K562 (cell line): ENCODE results near the gene MAK. TPM values are rescaled to one million over a fixed set of nuclear protein-coding genes. Genes with fewer than 3 reads are reported as not detected.

Experiments
- ATAC-seq: fragments of 200-7000 bp; cut with Tn5 transposase; 3 replicates; pipeline ENCODE4 v1.9.1; 2020; ENCODE audit warnings: moderate library complexity
- BruUV-seq: library from RNA; stranded (reverse); fragments of 400-500 nt; replicated peaks from 2 replicates; lab custom pipeline; 2021; lab: Mats Ljungman, UMichigan
- CTCF ChIA-PET: fragments of 300-600 bp; formaldehyde crosslinking; extraction: SDS; loops from one replicate; lab custom pipeline; 2021; ENCODE audit warnings: low intra/inter-chr PET ratio; lab: Yijun Ruan, JAX
- POLR2A ChIA-PET: fragments of 300-600, 350-650 bp; sonication (Branson Sonifier 250); formaldehyde crosslinking; extraction: SDS; loops from one replicate; lab custom pipeline; 2021; ENCODE audit warnings: antibody characterized with exemption, inconsistent platforms; lab: Yijun Ruan, JAX
- DNase-seq, 4 experiments: peaks; one replicate each; pipeline versions ENCODE4 v3.0.0 to v3.0.0-alpha.2; 2011 to 2018; ENCODE audit warnings: low spot score in 3 of 4, mixed read lengths in 3 of 4; ENCODE audit errors: extremely low read depth in 1 of 4
- FAIRE-seq: peaks from 2 replicates; lab custom pipeline; 2011; peaks lifted over from hg19 to GRCh38; lab: Jason Lieb, UNC
- H2AFZ ChIP-seq: 2 replicates; pipeline ENCODE4 v1.6.0; 2011; ENCODE audit warnings: low read depth, low read length, control low read depth, inconsistent platforms
- H3K27ac ChIP-seq: fragments of 200-600 bp; 3 replicates; pipeline ENCODE4 v1.8.0; 2011; ENCODE audit warnings: low read depth, mild to moderate bottlenecking, control low read depth, inconsistent platforms, low read length, moderate library complexity, mixed read lengths; ENCODE audit errors: extremely low read depth
- H3K27me3 ChIP-seq, 2 experiments: fragments of 300-600 bp in 1 of 2; 2 replicates in 1 of 2; 3 replicates in 1 of 2; pipeline versions ENCODE4 v1.6.0 to v1.8.0; 2011; ENCODE audit warnings: inconsistent platforms in 2 of 2, low read length in 2 of 2, mild to moderate bottlenecking in 1 of 2, mixed read lengths in 1 of 2, moderate library complexity in 1 of 2; ENCODE audit not compliant: control insufficient read depth in 2 of 2, insufficient read depth in 2 of 2
- H3K36me3 ChIP-seq: fragments of 300-600 bp; 3 replicates; pipeline ENCODE4 v1.8.0; 2011; ENCODE audit warnings: mild to moderate bottlenecking, low read length, inconsistent platforms; ENCODE audit not compliant: control insufficient read depth, insufficient read depth
- H3K4me1 ChIP-seq, 2 experiments: fragments of 200-600 bp in 1 of 2; replicated peaks in 1 of 2; 2 replicates in 1 of 2; 3 replicates in 1 of 2; pipeline versions ENCODE4 v1.5.1 to v1.8.0; 2011; ENCODE audit warnings: inconsistent platforms in 2 of 2, low read length in 2 of 2, mild to moderate bottlenecking in 1 of 2, mixed read lengths in 1 of 2, moderate library complexity in 1 of 2; ENCODE audit not compliant: control insufficient read depth in 2 of 2, insufficient read depth in 2 of 2
- H3K4me2 ChIP-seq: 2 replicates; pipeline ENCODE4 v1.6.1; 2011; ENCODE audit warnings: low read length, control low read depth, inconsistent platforms, mixed read lengths; ENCODE audit not compliant: insufficient read depth
- H3K4me3 ChIP-seq: fragments of 200-600 bp; sonication (generic), shearing (Covaris generic); 2 replicates; pipeline ENCODE4 v1.5.1; 2016; ENCODE audit warnings: control low read depth, inconsistent platforms
- H3K79me2 ChIP-seq: fragments of 200-600 bp; 3 replicates; pipeline ENCODE4 v1.8.0; 2011; ENCODE audit warnings: low read length, inconsistent platforms; ENCODE audit not compliant: control insufficient read depth, insufficient read depth
- H3K9ac ChIP-seq, 2 experiments: 2 replicates each; pipeline versions ENCODE4 v1.6.0 to v1.6.1; 2011; ENCODE audit warnings: low read depth in 2 of 2, low read length in 2 of 2, control low read depth in 1 of 2, inconsistent platforms in 1 of 2, mild to moderate bottlenecking in 1 of 2, mixed read lengths in 1 of 2; ENCODE audit not compliant: insufficient read depth in 1 of 2
- H3K9me1 ChIP-seq: one replicate; pipeline ENCODE4 v1.6.0; 2011; ENCODE audit warnings: inconsistent platforms, mild to moderate bottlenecking, low read length, moderate library complexity; ENCODE audit not compliant: control insufficient read depth, insufficient read depth
- H3K9me3 ChIP-seq: replicated peaks from 2 replicates; pipeline ENCODE4 v1.5.1; 2011; ENCODE audit warnings: low read depth, low read length, inconsistent platforms; ENCODE audit not compliant: control insufficient read depth, insufficient read depth
- H4K20me1 ChIP-seq: replicated peaks from 2 replicates; pipeline ENCODE4 v1.6.1; 2011; ENCODE audit warnings: low read length, inconsistent platforms, mixed read lengths; ENCODE audit not compliant: control insufficient read depth, insufficient read depth
- CHAMP1 ChIP-seq: fragments of 450-650 bp; IDR thresholded peaks from 2 replicates; pipeline ENCODE4 v1.6.1; 2016; ENCODE audit warnings: mild to moderate bottlenecking
- FOSL1 ChIP-seq: fragments of 200-800 bp; sonication (Bioruptor generic); conservative IDR thresholded peaks from 2 replicates; pipeline ENCODE4 v1.6.1; 2016; ENCODE audit warnings: missing genetic modification characterization, missing compliant biosample characterization
- FOXK2 ChIP-seq, 2 experiments: fragments of 450-650 bp; IDR thresholded peaks in 1 of 2; conservative IDR thresholded peaks in 1 of 2; 2 replicates each; pipeline ENCODE4 v1.6.1; 2016; ENCODE audit warnings: low read depth in 2 of 2, mild to moderate bottlenecking in 1 of 2
- HIVEP1 ChIP-seq: fragments of 250-450 bp; sonication (Bioruptor Pico); IDR thresholded peaks from 2 replicates; pipeline ENCODE4 v1.4.0; 2020; ENCODE audit warnings: mild to moderate bottlenecking
- HMBOX1 ChIP-seq: sonication (generic); IDR thresholded peaks from 2 replicates; pipeline ENCODE4 v1.6.1; 2016
- JUND ChIP-seq, 2 experiments: IDR thresholded peaks; 2 replicates in 1 of 2; 3 replicates in 1 of 2; pipeline ENCODE4 v1.6.1; 2011; ENCODE audit warnings: borderline replicate concordance in 2 of 2, low read depth in 2 of 2, low read length in 2 of 2, improper control_type of control experiment in 1 of 2, missing biosample characterization in 1 of 2, missing genetic modification characterization in 1 of 2, missing genetic modification reagents in 1 of 2
- LEF1 ChIP-seq: fragments of 450-650 bp; IDR thresholded peaks from 2 replicates; pipeline ENCODE4 v1.6.1; 2016; ENCODE audit warnings: mild to moderate bottlenecking
- MEF2D ChIP-seq: conservative IDR thresholded peaks from 2 replicates; pipeline ENCODE4 v1.6.1; 2016; ENCODE audit warnings: low read depth, missing genetic modification characterization, missing compliant biosample characterization
- NFE2L1 ChIP-seq: fragments of 450-650 bp; IDR thresholded peaks from 2 replicates; pipeline ENCODE4 v1.6.1; 2016; ENCODE audit warnings: missing genetic modification characterization, low read depth, mild to moderate bottlenecking, missing compliant biosample characterization, moderate library complexity, borderline replicate concordance
- PURB ChIP-seq: sonication (generic); formaldehyde crosslinking; IDR thresholded peaks from 2 replicates; pipeline ENCODE4 v1.9.0; 2021; ENCODE audit warnings: low read depth, mild to moderate bottlenecking, missing genetic modification reagents
- RCOR1 ChIP-seq, 2 experiments: IDR thresholded peaks; 2 replicates each; pipeline ENCODE4 v1.6.1; 2012; ENCODE audit warnings: low read depth in 2 of 2, low read length in 2 of 2, borderline replicate concordance in 1 of 2, improper control_type of control experiment in 1 of 2
- SOX6 ChIP-seq: fragments of 450-650 bp; IDR thresholded peaks from 2 replicates; pipeline ENCODE4 v1.6.1; 2014; ENCODE audit warnings: mild to moderate bottlenecking
- TCF7 ChIP-seq: sonication (generic); IDR thresholded peaks from 2 replicates; pipeline ENCODE4 v1.6.1; 2016; ENCODE audit warnings: antibody characterized with exemption, borderline replicate concordance
- ZNF134 ChIP-seq: fragments of 250-450 bp; sonication (Bioruptor Pico); conservative IDR thresholded peaks from 2 replicates; pipeline ENCODE4 v1.4.0; 2020
- ZNF584 ChIP-seq: fragments of 200-800 bp; sonication (Bioruptor generic); IDR thresholded peaks from 2 replicates; pipeline ENCODE4 v1.6.1; 2016; ENCODE audit warnings: low read depth, mild to moderate bottlenecking, missing genetic modification characterization, missing compliant biosample characterization
- ZNF77 ChIP-seq: fragments of 250-450 bp; sonication (Bioruptor Pico); IDR thresholded peaks from 2 replicates; pipeline ENCODE4 v1.5.0; 2020
- WGBS: fragments of 100-300 bp; shearing (Covaris generic); methylation state at CpG from one replicate; pipeline ENCODE4 v1.1.6; 2016; ENCODE audit warnings: low coverage, mixed read lengths; ENCODE audit not compliant: insufficient coverage; ENCODE audit errors: missing lambda C conversion rate; 5-methylcytosine and 5-hydroxymethylcytosine counted together
- in situ Hi-C: fragments of 300-500 bp; cut with MboI; formaldehyde crosslinking; loops from 4 replicates; pipeline ENCODE4 v1.15.0; 2018; ENCODE audit warnings: inconsistent platforms, mixed read lengths
- intact Hi-C: fragments of 100-400 bp; cut with micrococcal nuclease; formaldehyde crosslinking; loops from 2 replicates; pipeline ENCODE4 v1.14.2; 2022
- polyA plus RNA-seq, 8 experiments: library from polyadenylated mRNA; depleted of rRNA in 4 of 8; stranded (reverse) in 5 of 8; unstranded in 3 of 8; fragments of >200 nt; fragmentation: Nextera tagmentation in 2 of 8; fragmentation: Illumina TruSeq in 1 of 8; extraction: Ambion mirVana in 2 of 8; extraction: Trizol in 1 of 8; gene quantifications; 2 replicates each; pipeline versions ENCODE4 v1.2.1 to v1.2.3, GENCODE V29; 2011 to 2014; ENCODE audit warnings: inconsistent platforms in 1 of 8, missing spikeins in 1 of 8
- total RNA-seq, 7 experiments: library from RNA; depleted of rRNA in 6 of 7; stranded (reverse); fragments of >200 nt in 6 of 7; fragmentation: Illumina TruSeq in 2 of 7; extraction: Trizol in 2 of 7; gene quantifications; 2 replicates each; pipeline versions ENCODE4 v1.2.1 to v1.2.3, GENCODE V29; 2011 to 2021; ENCODE audit warnings: low replicate concordance in 1 of 7
- TF ChIP-seq, protein P1 (sequence below): sonication (generic); formaldehyde crosslinking; IDR thresholded peaks from 2 replicates; pipeline ENCODE4 v1.8.1; 2023; ENCODE audit warnings: mild to moderate bottlenecking, missing genetic modification reagents

The MAK gene
- total and polyA plus RNA-seq, 9 of the 15 experiments (the other 6 are each of a cell fraction or from before 2014, with no cell fraction given): 0.25 to 1.1 (median 0.53) TPM

DNA sequence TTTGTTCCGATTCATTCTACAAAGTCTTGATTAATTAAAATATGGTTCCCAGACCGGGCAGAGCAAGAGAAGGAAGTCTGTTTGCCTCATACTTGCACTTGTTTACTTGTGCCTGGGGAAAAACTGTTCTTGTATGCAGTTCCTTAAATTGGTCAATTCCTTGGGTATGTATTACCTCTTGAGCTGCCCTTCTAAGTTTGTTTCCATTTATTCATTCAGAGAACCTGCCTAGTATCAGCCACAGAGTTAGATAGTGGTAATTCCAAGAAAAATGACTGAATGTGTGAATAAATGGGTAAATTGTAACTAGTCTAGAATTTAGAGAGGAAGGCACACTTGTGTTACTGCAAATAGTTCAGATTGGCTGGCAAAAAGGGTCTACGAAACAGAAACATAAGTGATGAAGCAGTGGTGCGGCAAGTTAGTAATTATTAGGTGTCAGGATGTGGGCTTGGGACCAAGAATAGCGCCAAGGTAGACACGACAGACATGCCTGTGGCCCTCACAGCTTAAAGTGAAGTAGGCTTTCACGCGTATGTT, 525 bp upstream of the MAK start:
- TSS peak; percentile 98 for BruUV-seq
- Histone ChIP-seq H3K27ac (peak overlapping the region; percentile 76; the same call in 2 of the 3 replicates), H3K79me2 (no peaks in the 10 kb centered on the region), H3K9me1 (no peaks in the 10 kb centered on the region), H3K9ac (peak overlapping the region in 1 of 2 experiments; percentile 69; a peak in 2 of 4 replicates), H3K27me3 (no peaks in the 10 kb centered on the region), H2AFZ (peak overlapping the region; percentile 94), H3K4me3 (peak overlapping the region; percentile 63), H3K9me3 (peaks cover 7% of the 10 kb centered on the region), H4K20me1 (no peaks in the 10 kb centered on the region), H3K4me2 (peak overlapping the region; percentile 84), H3K4me1 (peaks cover 14 to 15% of the 10 kb centered on the region in 2 experiments), H3K36me3 (no peaks in the 10 kb centered on the region)
- FAIRE-seq (no peak), ATAC-seq (peak; percentile 11), DNase-seq (no peak)
- in situ Hi-C loops (no loop called here), intact Hi-C loops (loop anchor here (5.0 kb wide), 1 partner anchor 48 kb away; the partner anchor contains the start of gene SYCP2L)
- 50% methylated on average over 8 of the region's 8 CpGs for WGBS
- POLR2A ChIA-PET: interaction anchor here (1.0 to 1.6 kb wide), 5 partner anchors 11 to 50 kb away, joined by 3 to 4 read pairs (median 3); no protein-coding TSS in a partner anchor
- CTCF ChIA-PET: no interaction called here
- TF ChIP-seq FOSL1 (tag): 0 out of 2 replicates have a peak, but pooled peaks have one; percentile 8
- no peak for TF ChIP-seq ZNF77 (CRISPR knock-in tag)
- no peak for TF ChIP-seq RCOR1 (IDR thresholded peaks at IDR 0.05; ENCODE audit: borderline replicate concordance in 1 of 2, low read depth in 2 of 2, low read length in 2 of 2)
- TF ChIP-seq NFE2L1 (tag): no peak
- no peak for TF ChIP-seq TCF7
- TF ChIP-seq ZNF584 (CRISPR knock-in tag): no peak
- no peak for TF ChIP-seq SOX6
- no peak for TF ChIP-seq HIVEP1 (CRISPR knock-in tag)
- TF ChIP-seq CHAMP1: 0 out of 2 replicates have a peak, but pooled peaks have one; percentile 18
- TF ChIP-seq, protein P1, sequence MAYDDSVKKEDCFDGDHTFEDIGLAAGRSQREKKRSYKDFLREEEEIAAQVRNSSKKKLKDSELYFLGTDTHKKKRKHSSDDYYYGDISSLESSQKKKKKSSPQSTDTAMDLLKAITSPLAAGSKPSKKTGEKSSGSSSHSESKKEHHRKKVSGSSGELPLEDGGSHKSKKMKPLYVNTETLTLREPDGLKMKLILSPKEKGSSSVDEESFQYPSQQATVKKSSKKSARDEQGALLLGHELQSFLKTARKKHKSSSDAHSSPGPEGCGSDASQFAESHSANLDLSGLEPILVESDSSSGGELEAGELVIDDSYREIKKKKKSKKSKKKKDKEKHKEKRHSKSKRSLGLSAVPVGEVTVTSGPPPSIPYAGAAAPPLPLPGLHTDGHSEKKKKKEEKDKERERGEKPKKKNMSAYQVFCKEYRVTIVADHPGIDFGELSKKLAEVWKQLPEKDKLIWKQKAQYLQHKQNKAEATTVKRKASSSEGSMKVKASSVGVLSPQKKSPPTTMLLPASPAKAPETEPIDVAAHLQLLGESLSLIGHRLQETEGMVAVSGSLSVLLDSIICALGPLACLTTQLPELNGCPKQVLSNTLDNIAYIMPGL: no peak
- TF ChIP-seq PURB (CRISPR knock-in tag): no peak
- no peak for TF ChIP-seq ZNF134 (CRISPR knock-in tag)
- TF ChIP-seq JUND (IDR thresholded peaks at IDR 0.05; ENCODE audit: borderline replicate concordance, low read depth, low read length): no peak
- TF ChIP-seq JUND (tag; IDR thresholded peaks at IDR 0.05; ENCODE audit: borderline replicate concordance, low read depth, low read length): no peak
- TF ChIP-seq FOXK2 (conservative IDR thresholded peaks at IDR 0.05 in 1 of 2, IDR thresholded peaks at IDR 0.05 in 1 of 2; ENCODE audit: low read depth in 2 of 2): peak; percentile 84 to 90
- TF ChIP-seq HMBOX1: peak; percentile 30; the same call in 1 of the 2 replicates
- TF ChIP-seq LEF1: peak; percentile 10; the same call in 1 of the 2 replicates
- no peak for TF ChIP-seq MEF2D
